PC-3 (cell line): Measurements from ENCODE around the gene PLXNA4. TPM values are rescaled to one million over a fixed set of nuclear protein-coding genes. Genes with fewer than 3 reads are reported as not detected.

Experiments used
- ATAC-seq: fragments of 200-7000 bp; cut with Tn5 transposase; 2 replicates; pipeline ENCODE4 v1.9.1; 2020; ENCODE audit warnings: mild to moderate bottlenecking, moderate library complexity
- BruUV-seq: library from RNA; stranded (reverse); fragments of 400-500 nt; replicated peaks from 2 replicates; lab custom pipeline; 2021; lab: Mats Ljungman, UMichigan
- CTCF ChIA-PET: fragments of 300-600 bp; sonication (Branson Sonifier 250); formaldehyde crosslinking; loops from one replicate; lab custom pipeline; 2022; ENCODE audit warnings: antibody characterized with exemption; lab: Charles Lee
- POLR2A ChIA-PET: fragments of 300-600 bp; sonication (Branson Sonifier 250); formaldehyde crosslinking; loops from one replicate; lab custom pipeline; 2022; ENCODE audit warnings: antibody characterized with exemption; ENCODE audit not compliant: unreplicated experiment; lab: Charles Lee
- DNase-seq: peaks from one replicate; pipeline ENCODE4 v3.0.0-alpha.2; 2015
- H2AFZ ChIP-seq: fragments of 300-600 bp; sonication (generic); 2 replicates; pipeline ENCODE4 v1.6.0; 2016; ENCODE audit warnings: antibody characterized with exemption, low read length
- H3F3A ChIP-seq: fragments of 300-600 bp; sonication (generic); one replicate; pipeline ENCODE4 v1.6.0; 2017; ENCODE audit warnings: antibody characterized with exemption, low read length, control low read depth, mild to moderate bottlenecking; ENCODE audit not compliant: unreplicated experiment
- H3K27ac ChIP-seq: fragments of 300-600 bp; sonication (generic); 2 replicates; pipeline ENCODE4 v1.5.1; 2016; ENCODE audit warnings: mild to moderate bottlenecking, low read length
- H3K27me3 ChIP-seq: fragments of 300-600 bp; sonication (generic); 2 replicates; pipeline ENCODE4 v1.6.1; 2016; ENCODE audit warnings: low read length, mixed read lengths
- H3K36me3 ChIP-seq: fragments of 300-600 bp; sonication (generic); 2 replicates; pipeline ENCODE4 v1.6.1; 2016; ENCODE audit warnings: low read depth, mixed run types, low read length, mixed read lengths
- H3K4me1 ChIP-seq: fragments of 300-600 bp; sonication (generic); 2 replicates; pipeline ENCODE4 v1.5.1; 2016; ENCODE audit warnings: low read length; ENCODE audit not compliant: insufficient read depth
- H3K4me2 ChIP-seq: fragments of 300-600 bp; sonication (generic); 2 replicates; pipeline ENCODE4 v1.6.0; 2016; ENCODE audit warnings: low read length
- H3K4me3 ChIP-seq: fragments of 300-600 bp; sonication (generic); 2 replicates; pipeline ENCODE4 v1.5.1; 2016; ENCODE audit warnings: mild to moderate bottlenecking, low read length, mixed read lengths
- H3K79me2 ChIP-seq: fragments of 300-600 bp; sonication (generic); 2 replicates; pipeline ENCODE4 v1.6.1; 2017; ENCODE audit warnings: low read length, mixed read lengths
- H3K9ac ChIP-seq: fragments of 300-600 bp; sonication (generic); 2 replicates; pipeline ENCODE4 v1.6.0; 2016; ENCODE audit warnings: mild to moderate bottlenecking, low read length
- H3K9me2 ChIP-seq: fragments of 300-600 bp; sonication (generic); replicated peaks from 2 replicates; pipeline ENCODE4 v1.6.1; 2016; ENCODE audit warnings: mixed run types, low read length, mixed read lengths
- H3K9me3 ChIP-seq: fragments of 300-600 bp; sonication (generic); 2 replicates; pipeline ENCODE4 v1.6.1; 2016; ENCODE audit warnings: low read length, mixed read lengths
- H4K20me1 ChIP-seq: fragments of 300-600 bp; sonication (generic); 2 replicates; pipeline ENCODE4 v1.6.1; 2016; ENCODE audit warnings: low read length, mixed read lengths
- EZH2 ChIP-seq: fragments of 300-600 bp; sonication (generic); IDR thresholded peaks from one replicate; pipeline ENCODE4 v1.6.1; 2017; ENCODE audit warnings: antibody characterized with exemption, mild to moderate bottlenecking, low read length; ENCODE audit not compliant: unreplicated experiment
- EZH2phosphoT487 ChIP-seq: fragments of 300-600 bp; sonication (generic); IDR thresholded peaks from 2 replicates; pipeline ENCODE4 v1.6.1; 2018; ENCODE audit warnings: mild to moderate bottlenecking, antibody characterized with exemption, low read length, borderline replicate concordance
- intact Hi-C: fragments of 100-400 bp; cut with micrococcal nuclease; formaldehyde crosslinking; loops from 2 replicates; pipeline ENCODE4 v1.9.0; 2023
- total RNA-seq: library from RNA; depleted of rRNA; stranded (reverse); fragments of >200 nt; gene quantifications from 2 replicates; pipeline ENCODE4 v1.2.3, GENCODE V29; 2014
- TF ChIP-seq, protein P1 (sequence below): fragments of 300-600 bp; sonication (generic); conservative IDR thresholded peaks from 2 replicates; pipeline ENCODE4 v1.5.1; 2017; ENCODE audit warnings: antibody characterized with exemption, low read depth, mild to moderate bottlenecking, low read length

PLXNA4 gene
- total RNA-seq, 1 experiment from 2014 or later = 1.2 TPM

GRCh38 chr7:132160611-132161532 is 415.4 kb downstream of the PLXNA4 start:
- ChIA-PET CTCF (no interaction called here), POLR2A (no interaction called here)
- Histone ChIP-seq H3K27ac (no peak overlapping the region), H3K9ac (no peak overlapping the region), H3K4me3 (no peak overlapping the region), H4K20me1 (no peaks in the 10 kb centered on the region), H2AFZ (no peak overlapping the region), H3K9me2 (no peaks in the 10 kb centered on the region), H3F3A (no peaks in the 10 kb centered on the region), H3K4me1 (no peaks in the 10 kb centered on the region), H3K36me3 (no peaks in the 10 kb centered on the region), H3K9me3 (no peaks in the 10 kb centered on the region), H3K27me3 (no peaks in the 10 kb centered on the region), H3K79me2 (no peaks in the 10 kb centered on the region), H3K4me2 (no peak overlapping the region)
- intact Hi-C loops = no loop called here
- no TSS peak for BruUV-seq
- DNase-seq (no peak), ATAC-seq (no peak)
- TF ChIP-seq EZH2 = no peak
- no peak for TF ChIP-seq EZH2phosphoT487
- TF ChIP-seq, protein P1, sequence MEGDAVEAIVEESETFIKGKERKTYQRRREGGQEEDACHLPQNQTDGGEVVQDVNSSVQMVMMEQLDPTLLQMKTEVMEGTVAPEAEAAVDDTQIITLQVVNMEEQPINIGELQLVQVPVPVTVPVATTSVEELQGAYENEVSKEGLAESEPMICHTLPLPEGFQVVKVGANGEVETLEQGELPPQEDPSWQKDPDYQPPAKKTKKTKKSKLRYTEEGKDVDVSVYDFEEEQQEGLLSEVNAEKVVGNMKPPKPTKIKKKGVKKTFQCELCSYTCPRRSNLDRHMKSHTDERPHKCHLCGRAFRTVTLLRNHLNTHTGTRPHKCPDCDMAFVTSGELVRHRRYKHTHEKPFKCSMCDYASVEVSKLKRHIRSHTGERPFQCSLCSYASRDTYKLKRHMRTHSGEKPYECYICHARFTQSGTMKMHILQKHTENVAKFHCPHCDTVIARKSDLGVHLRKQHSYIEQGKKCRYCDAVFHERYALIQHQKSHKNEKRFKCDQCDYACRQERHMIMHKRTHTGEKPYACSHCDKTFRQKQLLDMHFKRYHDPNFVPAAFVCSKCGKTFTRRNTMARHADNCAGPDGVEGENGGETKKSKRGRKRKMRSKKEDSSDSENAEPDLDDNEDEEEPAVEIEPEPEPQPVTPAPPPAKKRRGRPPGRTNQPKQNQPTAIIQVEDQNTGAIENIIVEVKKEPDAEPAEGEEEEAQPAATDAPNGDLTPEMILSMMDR = no peak

DNA sequence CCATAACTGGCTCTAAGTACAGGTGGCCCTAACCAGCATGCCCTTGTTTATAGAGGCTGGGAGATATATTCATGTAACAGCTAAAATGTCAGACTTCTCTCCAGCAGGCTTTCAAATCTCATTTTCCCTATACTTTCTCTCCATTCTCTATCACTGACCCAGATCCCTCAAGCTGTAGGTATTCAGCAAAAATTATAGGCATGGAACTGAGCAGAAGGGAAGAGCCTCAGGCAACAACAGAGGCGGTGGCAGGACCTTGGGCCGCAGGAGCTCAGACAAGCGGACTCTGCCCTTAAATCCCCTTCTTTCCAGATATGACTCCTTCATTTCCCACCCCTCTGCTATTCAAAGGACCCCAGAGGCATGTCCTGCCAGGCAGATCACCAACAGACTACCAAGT is 417.4 kb downstream of the PLXNA4 start:
- Histone ChIP-seq H3F3A (no peaks in the 10 kb centered on the region), H3K9me3 (no peaks in the 10 kb centered on the region), H3K79me2 (no peaks in the 10 kb centered on the region), H3K27me3 (no peaks in the 10 kb centered on the region), H3K27ac (no peak overlapping the region), H3K9me2 (no peaks in the 10 kb centered on the region), H3K4me3 (no peak overlapping the region), H4K20me1 (no peaks in the 10 kb centered on the region), H3K4me1 (no peaks in the 10 kb centered on the region), H3K36me3 (no peaks in the 10 kb centered on the region), H2AFZ (no peak overlapping the region), H3K4me2 (no peak overlapping the region), H3K9ac (no peak overlapping the region)
- no TSS peak for BruUV-seq
- POLR2A ChIA-PET = no interaction called here
- TF ChIP-seq, protein P1 = no peak
- TF ChIP-seq EZH2 (no peak), EZH2phosphoT487 (no peak)
- no peak for ATAC-seq
- CTCF ChIA-PET = no interaction called here
- no peak for DNase-seq
- intact Hi-C loops = no loop called here

DNA sequence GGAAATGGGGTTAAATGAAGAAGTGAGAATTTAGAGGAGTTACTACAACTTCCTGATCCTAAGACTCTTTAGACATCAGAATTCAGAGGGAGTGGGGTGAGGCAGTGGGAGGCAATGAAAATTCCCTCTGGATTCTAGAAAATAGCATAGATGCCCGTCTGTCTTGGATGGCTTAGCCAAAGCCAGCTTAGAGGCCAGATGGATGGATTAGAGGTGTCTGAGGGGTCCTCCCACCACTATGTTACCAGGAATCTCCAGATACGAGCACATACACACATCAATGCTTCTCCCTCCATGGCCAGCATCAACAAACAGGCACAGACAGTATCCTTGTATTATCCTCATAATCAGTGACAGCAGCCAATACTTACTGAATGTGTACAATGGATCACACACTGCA is 418.1 kb downstream of the PLXNA4 start:
- no peak overlapping the region for H3K4me2 ChIP-seq
- ATAC-seq (no peak), DNase-seq (no peak)
- no TSS peak for BruUV-seq
- no peak overlapping the region for H3K4me3 ChIP-seq
- no peak overlapping the region for H2AFZ ChIP-seq
- H3K9me3 ChIP-seq = no peaks in the 10 kb centered on the region
- H3K9ac ChIP-seq = no peak overlapping the region
- intact Hi-C loops = no loop called here
- no peaks in the 10 kb centered on the region for H3K9me2 ChIP-seq
- no peak overlapping the region for H3K27ac ChIP-seq
- ChIA-PET CTCF (no interaction called here), POLR2A (interaction anchor here (0.6 kb wide), 1 partner anchor 1244 kb away, joined by 8 read pairs; no protein-coding TSS in a partner anchor)
- H3K36me3 ChIP-seq = no peaks in the 10 kb centered on the region
- no peaks in the 10 kb centered on the region for H3K27me3 ChIP-seq
- H3K4me1 ChIP-seq = no peaks in the 10 kb centered on the region
- H3F3A ChIP-seq = no peaks in the 10 kb centered on the region
- no peaks in the 10 kb centered on the region for H3K79me2 ChIP-seq
- H4K20me1 ChIP-seq = no peaks in the 10 kb centered on the region
- TF ChIP-seq EZH2 = no peak
- TF ChIP-seq, protein P1 = no peak
